ENCODE data around the gene PER2.
"Not testable (repeated sequence)": the region's sequence is repeated elsewhere in the genome, so short reads cannot be mapped to it uniquely, and the experiment has no call there.

PER2 gene

DNA sequence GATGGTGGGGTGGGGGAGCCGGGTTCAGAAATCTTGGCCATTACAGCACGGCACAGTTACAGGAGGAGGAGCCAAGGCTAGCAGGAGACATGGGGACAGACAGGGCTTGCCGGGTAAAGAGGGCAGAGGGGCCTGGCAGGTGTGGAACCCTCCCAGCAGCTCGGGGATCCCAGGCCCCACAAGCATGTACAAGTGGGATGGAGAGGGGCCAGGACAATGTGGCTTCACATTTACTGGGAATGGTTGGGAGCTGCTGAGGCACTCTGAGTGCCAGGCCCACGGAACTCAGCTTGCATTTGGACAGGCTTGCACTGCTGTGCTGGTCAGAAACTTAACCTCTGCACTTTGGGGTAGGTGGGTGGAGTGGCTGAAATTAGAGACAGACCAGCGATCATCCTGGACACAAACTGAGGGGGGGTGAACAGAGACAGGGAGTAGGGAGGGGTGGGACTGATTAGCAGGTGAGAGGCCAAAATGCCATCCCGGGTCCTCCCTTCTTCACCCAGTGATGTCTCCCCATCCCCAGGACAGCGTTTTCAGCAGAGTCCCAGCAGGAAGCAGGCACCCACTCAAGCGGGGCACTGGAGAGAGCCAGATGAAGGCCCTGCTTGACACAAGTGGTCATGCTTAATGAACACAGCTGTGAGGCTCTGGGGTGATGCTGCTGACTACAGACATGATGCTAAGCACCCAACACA, 9.6 kb downstream of the PER2 start:
- Histone ChIP-seq H3K4me3 (IDR thresholded peaks at IDR 0.05; ENCODE audit: insufficient read depth, low read depth, low read length) (no peak overlapping the region), H3K9ac (no peak overlapping the region), H3K4me2 (no peak overlapping the region), H4K20me1 (ENCODE audit: insufficient read depth) (no peaks in the 10 kb centered on the region), H3K27me3 (ENCODE audit: insufficient read depth, low read depth) (no peaks in the 10 kb centered on the region), H3K4me1 (ENCODE audit: low read depth, poor library complexity, severe bottlenecking) (peaks cover 10% of the 10 kb centered on the region), H2AFZ (ENCODE audit: low read depth) (no peak overlapping the region), H3K27ac (no peak overlapping the region), H3K36me3 (ENCODE audit: insufficient read depth) (no peaks in the 10 kb centered on the region), H3K79me2 (ENCODE audit: insufficient read depth, low read depth) (peaks cover 30% of the 10 kb centered on the region; the same call in 1 of the 2 replicates)
- TF ChIP-seq, protein P1, sequence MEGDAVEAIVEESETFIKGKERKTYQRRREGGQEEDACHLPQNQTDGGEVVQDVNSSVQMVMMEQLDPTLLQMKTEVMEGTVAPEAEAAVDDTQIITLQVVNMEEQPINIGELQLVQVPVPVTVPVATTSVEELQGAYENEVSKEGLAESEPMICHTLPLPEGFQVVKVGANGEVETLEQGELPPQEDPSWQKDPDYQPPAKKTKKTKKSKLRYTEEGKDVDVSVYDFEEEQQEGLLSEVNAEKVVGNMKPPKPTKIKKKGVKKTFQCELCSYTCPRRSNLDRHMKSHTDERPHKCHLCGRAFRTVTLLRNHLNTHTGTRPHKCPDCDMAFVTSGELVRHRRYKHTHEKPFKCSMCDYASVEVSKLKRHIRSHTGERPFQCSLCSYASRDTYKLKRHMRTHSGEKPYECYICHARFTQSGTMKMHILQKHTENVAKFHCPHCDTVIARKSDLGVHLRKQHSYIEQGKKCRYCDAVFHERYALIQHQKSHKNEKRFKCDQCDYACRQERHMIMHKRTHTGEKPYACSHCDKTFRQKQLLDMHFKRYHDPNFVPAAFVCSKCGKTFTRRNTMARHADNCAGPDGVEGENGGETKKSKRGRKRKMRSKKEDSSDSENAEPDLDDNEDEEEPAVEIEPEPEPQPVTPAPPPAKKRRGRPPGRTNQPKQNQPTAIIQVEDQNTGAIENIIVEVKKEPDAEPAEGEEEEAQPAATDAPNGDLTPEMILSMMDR (conservative IDR thresholded peaks at IDR 0.05; ENCODE audit: low read depth, low read length), result no peak

DNA sequence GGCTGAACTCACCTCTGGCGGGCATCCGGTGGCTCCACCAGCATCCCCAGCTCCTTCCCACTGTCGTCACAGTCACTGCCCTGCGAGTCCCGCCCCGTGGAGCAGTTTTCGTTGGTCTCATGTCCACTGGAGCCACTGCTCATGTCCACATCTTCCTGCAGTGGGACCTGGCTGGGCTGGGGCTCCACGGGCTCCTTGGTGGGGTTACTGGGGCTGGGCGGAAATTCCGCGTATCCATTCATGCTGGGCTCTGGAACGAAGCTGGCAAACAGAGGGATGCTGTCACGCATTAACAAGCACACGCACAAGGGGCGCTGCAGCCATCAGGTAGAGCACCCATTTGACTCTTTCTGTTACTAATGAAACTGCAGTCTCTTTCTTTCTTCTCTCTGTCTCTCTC, 10.7 kb downstream of the PER2 start:
- Histone ChIP-seq H3K27me3 (ENCODE audit: insufficient read depth, low read depth) (no peaks in the 10 kb centered on the region), H3K79me2 (ENCODE audit: insufficient read depth, low read depth) (peaks cover 21% of the 10 kb centered on the region; the same call in 1 of the 2 replicates), H3K4me3 (IDR thresholded peaks at IDR 0.05; ENCODE audit: insufficient read depth, low read depth, low read length) (no peak overlapping the region), H3K27ac (no peak overlapping the region), H2AFZ (ENCODE audit: low read depth) (no peak overlapping the region), H3K4me2 (no peak overlapping the region), H3K9ac (no peak overlapping the region), H3K36me3 (ENCODE audit: insufficient read depth) (no peaks in the 10 kb centered on the region), H3K4me1 (ENCODE audit: low read depth, poor library complexity, severe bottlenecking) (peaks cover 10% of the 10 kb centered on the region), H4K20me1 (ENCODE audit: insufficient read depth) (no peaks in the 10 kb centered on the region)
- TF ChIP-seq, protein P1 (conservative IDR thresholded peaks at IDR 0.05; ENCODE audit: low read depth, low read length), result no peak

DNA sequence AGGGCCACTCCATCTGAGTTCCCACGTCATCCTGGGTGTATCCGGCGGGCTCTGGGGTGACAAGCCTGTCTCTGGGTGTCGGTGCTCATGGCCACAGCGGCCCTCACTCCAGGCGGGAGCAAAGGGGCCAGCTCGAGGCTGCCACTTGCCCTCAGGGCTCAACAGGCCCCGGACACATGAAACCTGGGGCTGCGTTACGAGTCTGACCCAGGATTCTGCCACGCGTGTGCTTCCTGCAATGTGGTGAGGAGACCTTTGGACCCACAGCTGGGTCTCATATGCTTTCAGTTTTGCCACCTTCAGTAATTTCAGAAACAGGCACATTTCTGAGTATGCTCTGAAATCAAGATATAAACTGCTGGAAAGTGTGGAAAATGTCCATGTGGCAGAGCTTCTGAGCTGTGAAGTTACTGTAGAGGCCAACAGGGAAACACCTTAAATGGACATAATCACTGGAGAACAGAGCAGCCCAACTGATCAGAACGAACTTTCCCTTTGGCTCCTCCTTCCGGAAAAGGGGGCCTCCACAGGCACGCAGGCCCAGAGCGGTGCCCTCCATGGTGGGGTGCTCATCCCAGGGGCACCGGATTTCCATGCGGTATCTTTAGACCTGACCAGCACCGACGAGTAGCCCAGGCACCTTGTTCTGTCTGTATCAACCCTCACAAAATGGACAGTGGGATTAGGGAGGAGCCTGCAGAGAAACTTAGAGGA, 14.1 kb downstream of the PER2 start:
- Histone ChIP-seq H3K4me2 (peak overlapping the region; percentile 3; the same call in 1 of the 2 replicates), H3K9ac (no peak overlapping the region), H2AFZ (ENCODE audit: low read depth) (no peak overlapping the region), H3K79me2 (ENCODE audit: insufficient read depth, low read depth) (peaks cover under 1% of the 10 kb centered on the region; the same call in 1 of the 2 replicates), H3K36me3 (ENCODE audit: insufficient read depth) (no peaks in the 10 kb centered on the region), H3K4me1 (ENCODE audit: low read depth, poor library complexity, severe bottlenecking) (peaks cover 10% of the 10 kb centered on the region), H3K4me3 (IDR thresholded peaks at IDR 0.05; ENCODE audit: insufficient read depth, low read depth, low read length) (no peak overlapping the region), H3K27me3 (ENCODE audit: insufficient read depth, low read depth) (no peaks in the 10 kb centered on the region), H4K20me1 (ENCODE audit: insufficient read depth) (no peaks in the 10 kb centered on the region), H3K27ac (no peak overlapping the region)
- TF ChIP-seq, protein P1 (conservative IDR thresholded peaks at IDR 0.05; ENCODE audit: low read depth, low read length), result no peak

DNA sequence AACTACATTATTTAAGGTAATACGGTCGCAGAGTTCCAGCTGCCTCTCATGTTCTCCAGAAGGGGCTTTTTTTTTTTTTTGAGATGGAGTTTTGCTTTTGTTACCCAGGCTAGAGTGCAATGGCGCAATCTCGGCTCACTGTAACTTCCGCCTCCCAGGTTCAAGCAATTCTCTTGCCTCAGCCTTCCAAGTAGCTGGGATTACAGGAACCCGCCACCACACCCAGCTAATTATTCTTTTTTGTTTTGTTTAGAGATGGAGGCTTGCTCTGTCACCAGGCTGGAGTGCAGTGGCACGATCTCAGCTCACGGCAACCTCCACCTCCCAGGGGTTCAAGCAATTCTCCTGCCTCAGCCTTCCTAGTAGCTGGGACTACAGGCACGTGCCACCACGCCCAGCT, 15.0 kb downstream of the PER2 start:
- H3K36me3 ChIP-seq (ENCODE audit: insufficient read depth); H4K20me1 ChIP-seq (ENCODE audit: insufficient read depth); H3K27ac ChIP-seq: not testable (repeated sequence)

DNA sequence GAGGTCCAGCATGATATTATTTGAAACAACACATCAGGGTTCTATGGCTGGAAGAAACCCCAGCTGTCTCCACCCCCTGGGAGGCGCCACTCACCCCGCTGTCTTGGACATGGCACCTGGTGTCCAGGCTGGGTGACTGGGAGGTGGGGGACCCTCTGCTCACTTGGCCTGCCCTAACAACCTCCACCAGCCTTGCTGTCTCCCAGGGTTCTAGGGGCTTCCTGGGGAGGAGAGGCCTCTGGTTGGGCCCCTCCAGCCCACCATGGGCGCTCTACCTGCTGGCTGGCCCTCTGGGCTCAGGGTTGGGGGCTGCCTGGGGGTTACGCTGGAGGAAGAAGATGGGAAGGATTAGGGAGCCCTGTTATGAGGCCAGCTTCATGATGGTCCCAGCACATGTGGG, 16.3 kb downstream of the PER2 start:
- Histone ChIP-seq H3K27ac (no peak overlapping the region), H3K79me2 (ENCODE audit: insufficient read depth, low read depth) (no peaks in the 10 kb centered on the region), H4K20me1 (ENCODE audit: insufficient read depth) (no peaks in the 10 kb centered on the region), H3K4me2 (no peak overlapping the region), H3K9ac (no peak overlapping the region), H3K4me3 (IDR thresholded peaks at IDR 0.05; ENCODE audit: insufficient read depth, low read depth, low read length) (no peak overlapping the region), H2AFZ (ENCODE audit: low read depth) (no peak overlapping the region), H3K36me3 (ENCODE audit: insufficient read depth) (no peaks in the 10 kb centered on the region), H3K4me1 (ENCODE audit: low read depth, poor library complexity, severe bottlenecking) (peaks cover 12% of the 10 kb centered on the region), H3K27me3 (ENCODE audit: insufficient read depth, low read depth) (no peaks in the 10 kb centered on the region)
- TF ChIP-seq, protein P1 (conservative IDR thresholded peaks at IDR 0.05; ENCODE audit: low read depth, low read length), result no peak

More for the DNA sequence above, 15.0 kb downstream of the PER2 start:
- peaks cover 10% of the 10 kb centered on the region for H3K4me1 ChIP-seq (ENCODE audit: low read depth, poor library complexity, severe bottlenecking)
- not testable (repeated sequence) for H3K27me3 ChIP-seq (ENCODE audit: insufficient read depth, low read depth); H3K79me2 ChIP-seq (ENCODE audit: insufficient read depth, low read depth); H3K4me3 ChIP-seq (IDR thresholded peaks at IDR 0.05; ENCODE audit: insufficient read depth, low read depth, low read length); H3K4me2 ChIP-seq; H2AFZ ChIP-seq (ENCODE audit: low read depth); H3K9ac ChIP-seq

DNA sequence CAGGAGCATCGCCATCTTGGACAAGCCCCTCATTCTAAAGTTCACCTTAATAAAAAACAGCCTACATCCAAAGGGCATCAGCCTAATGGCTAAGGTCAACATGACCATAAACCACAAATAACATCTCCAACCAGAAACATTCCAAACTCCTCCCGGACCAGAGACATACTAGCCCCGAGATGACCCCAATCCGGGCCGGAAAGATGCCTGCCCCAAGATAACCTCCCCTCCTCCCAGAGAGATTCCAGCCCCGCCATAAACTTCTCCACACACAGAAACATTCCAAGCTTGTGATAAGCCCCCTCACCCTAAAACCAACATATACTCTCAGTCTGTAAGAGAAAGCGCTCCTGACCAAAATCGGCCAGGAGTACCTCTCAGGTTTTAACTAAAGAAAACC, 16.7 kb downstream of the PER2 start:
- not testable (repeated sequence) for H3K27me3 ChIP-seq (ENCODE audit: insufficient read depth, low read depth); H3K4me2 ChIP-seq; H3K4me3 ChIP-seq (IDR thresholded peaks at IDR 0.05; ENCODE audit: insufficient read depth, low read depth, low read length); H3K79me2 ChIP-seq (ENCODE audit: insufficient read depth, low read depth); H3K36me3 ChIP-seq (ENCODE audit: insufficient read depth); H4K20me1 ChIP-seq (ENCODE audit: insufficient read depth); H3K9ac ChIP-seq; H3K27ac ChIP-seq; H2AFZ ChIP-seq (ENCODE audit: low read depth)
- peaks cover 17% of the 10 kb centered on the region for H3K4me1 ChIP-seq (ENCODE audit: low read depth, poor library complexity, severe bottlenecking)

All from KMS-11 (cell line).